GM12872 (cell line): ENCODE measurements around the gene DOK1.

Experiments used
- TF ChIP-seq, protein P1 (sequence below): IDR thresholded peaks from 3 replicates; pipeline ENCODE4 v1.5.1; 2011; ENCODE audit warnings: low read depth, mild to moderate bottlenecking, low read length, moderate library complexity; ENCODE audit not compliant: insufficient read depth

Gene DOK1

DNA sequence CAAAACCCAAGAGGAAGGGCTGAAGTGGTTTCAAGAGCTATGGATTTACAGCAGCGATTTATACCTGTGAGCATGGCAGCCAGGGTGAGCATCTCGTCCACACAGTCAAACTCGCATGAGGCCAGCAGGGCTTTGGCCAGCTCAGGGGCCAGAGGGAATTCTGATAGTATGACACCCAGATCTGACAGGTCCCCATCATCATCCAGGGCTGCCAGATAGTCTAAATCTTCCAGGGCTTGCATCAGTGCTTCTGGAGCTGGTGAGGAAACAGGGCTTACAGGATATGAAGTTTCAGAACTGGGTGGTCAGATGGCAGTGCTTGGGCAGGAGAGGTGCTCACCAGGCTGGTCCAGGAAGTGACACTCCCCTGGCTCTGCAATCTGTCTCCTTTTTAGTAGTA, 32.0 kb upstream of the DOK1 start:
- TF ChIP-seq, protein P1, sequence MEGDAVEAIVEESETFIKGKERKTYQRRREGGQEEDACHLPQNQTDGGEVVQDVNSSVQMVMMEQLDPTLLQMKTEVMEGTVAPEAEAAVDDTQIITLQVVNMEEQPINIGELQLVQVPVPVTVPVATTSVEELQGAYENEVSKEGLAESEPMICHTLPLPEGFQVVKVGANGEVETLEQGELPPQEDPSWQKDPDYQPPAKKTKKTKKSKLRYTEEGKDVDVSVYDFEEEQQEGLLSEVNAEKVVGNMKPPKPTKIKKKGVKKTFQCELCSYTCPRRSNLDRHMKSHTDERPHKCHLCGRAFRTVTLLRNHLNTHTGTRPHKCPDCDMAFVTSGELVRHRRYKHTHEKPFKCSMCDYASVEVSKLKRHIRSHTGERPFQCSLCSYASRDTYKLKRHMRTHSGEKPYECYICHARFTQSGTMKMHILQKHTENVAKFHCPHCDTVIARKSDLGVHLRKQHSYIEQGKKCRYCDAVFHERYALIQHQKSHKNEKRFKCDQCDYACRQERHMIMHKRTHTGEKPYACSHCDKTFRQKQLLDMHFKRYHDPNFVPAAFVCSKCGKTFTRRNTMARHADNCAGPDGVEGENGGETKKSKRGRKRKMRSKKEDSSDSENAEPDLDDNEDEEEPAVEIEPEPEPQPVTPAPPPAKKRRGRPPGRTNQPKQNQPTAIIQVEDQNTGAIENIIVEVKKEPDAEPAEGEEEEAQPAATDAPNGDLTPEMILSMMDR, result no peak

- TF ChIP-seq, protein P1, result no peak
Observed at GRCh38 chr2:74524005-74524404, 30.5 kb upstream of the DOK1 start.

GRCh38 chr2:74524955-74525716, 29.4 kb upstream of the DOK1 start:
- TF ChIP-seq, protein P1, result no peak

GRCh38 chr2:74525717-74526648, 28.5 kb upstream of the DOK1 start, which contains the start of gene DQX1:
Gene DQX1, minus strand, starts transcription at chr2:74526231. Its CDS starts 502 bp downstream, at chr2:74525729.
- TF ChIP-seq, protein P1, result no peak

DNA sequence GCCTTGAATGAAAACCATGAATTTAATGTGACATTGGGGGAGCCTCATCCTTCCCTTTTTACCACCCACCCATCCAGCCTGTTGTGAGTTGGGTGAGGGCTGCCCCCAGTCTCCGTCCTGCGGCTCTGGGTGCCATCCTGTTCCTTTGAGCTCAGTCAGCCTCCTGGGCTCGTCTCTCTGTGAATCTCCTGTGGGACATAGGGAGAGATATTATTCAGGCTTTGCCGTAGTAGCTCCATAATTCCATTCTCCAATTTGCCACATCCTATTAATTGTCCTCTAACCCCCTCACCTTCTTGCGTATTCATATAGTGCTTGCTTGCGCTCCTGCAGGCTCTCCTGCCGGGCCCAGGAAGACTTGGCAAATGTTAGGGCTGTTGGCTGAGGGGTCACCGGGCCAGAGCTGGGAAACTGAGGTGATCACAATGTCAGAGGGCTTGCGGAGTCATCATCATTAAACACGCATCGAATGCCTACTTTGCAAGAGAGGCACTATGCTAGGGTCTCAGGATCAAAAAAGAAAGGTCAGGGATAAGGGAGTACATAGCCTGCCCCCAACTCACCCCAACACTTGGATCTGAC, 27.8 kb upstream of the DOK1 start:
- TF ChIP-seq, protein P1, result no peak

DNA sequence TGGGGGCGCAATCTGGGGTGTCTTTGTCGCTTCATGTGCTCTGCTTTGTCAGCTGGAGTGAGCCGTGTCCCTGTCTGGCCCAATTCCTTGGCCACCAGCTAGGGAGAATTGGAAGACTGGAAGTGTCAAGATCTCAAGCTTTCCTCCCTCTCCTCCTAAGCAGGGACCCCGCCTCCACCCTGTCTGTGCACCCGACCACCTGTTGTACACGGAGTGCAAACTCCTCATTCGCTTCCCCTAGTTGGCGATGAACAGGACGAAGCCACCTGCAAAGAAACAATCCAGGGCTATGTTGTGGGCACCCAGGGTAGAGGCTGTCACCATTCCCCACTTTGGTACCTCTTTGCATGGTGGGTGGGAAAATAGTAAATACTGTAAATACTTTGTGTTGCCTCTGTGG, 26.8 kb upstream of the DOK1 start:
- TF ChIP-seq, protein P1, result no peak

- TF ChIP-seq, protein P1, result peak; percentile 31; the same call in 1 of the 3 replicates
Observed at GRCh38 chr2:74528600-74529356, 25.7 kb upstream of the DOK1 start.
